ENCODE measurements around the gene PGF.

The PGF gene

DNA sequence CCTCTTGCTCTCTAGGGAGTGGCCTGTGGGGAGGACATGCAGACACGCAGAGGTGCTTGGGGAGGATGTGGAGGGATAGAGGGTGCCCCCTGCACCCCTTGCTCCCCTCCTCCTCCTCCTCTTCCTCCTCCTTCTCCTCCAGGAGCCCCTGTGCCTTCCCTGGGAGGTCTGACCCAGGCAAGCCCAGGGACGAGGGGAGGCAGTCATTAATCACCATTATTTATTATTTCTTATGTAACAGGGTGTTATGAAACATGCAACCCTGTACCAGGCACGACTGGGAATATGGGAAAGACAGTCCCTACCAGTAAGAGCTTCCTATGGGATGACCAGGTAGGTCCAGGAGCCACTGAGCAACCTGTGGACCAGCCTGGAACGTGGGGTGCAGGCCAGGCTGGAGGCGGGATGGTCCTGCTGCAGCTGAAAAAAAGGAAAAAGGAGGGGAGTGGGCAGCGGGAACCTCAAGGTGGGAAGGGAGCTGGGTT lies 22.5 kb upstream of the PGF start:
- DNase-seq: no peak

DNA sequence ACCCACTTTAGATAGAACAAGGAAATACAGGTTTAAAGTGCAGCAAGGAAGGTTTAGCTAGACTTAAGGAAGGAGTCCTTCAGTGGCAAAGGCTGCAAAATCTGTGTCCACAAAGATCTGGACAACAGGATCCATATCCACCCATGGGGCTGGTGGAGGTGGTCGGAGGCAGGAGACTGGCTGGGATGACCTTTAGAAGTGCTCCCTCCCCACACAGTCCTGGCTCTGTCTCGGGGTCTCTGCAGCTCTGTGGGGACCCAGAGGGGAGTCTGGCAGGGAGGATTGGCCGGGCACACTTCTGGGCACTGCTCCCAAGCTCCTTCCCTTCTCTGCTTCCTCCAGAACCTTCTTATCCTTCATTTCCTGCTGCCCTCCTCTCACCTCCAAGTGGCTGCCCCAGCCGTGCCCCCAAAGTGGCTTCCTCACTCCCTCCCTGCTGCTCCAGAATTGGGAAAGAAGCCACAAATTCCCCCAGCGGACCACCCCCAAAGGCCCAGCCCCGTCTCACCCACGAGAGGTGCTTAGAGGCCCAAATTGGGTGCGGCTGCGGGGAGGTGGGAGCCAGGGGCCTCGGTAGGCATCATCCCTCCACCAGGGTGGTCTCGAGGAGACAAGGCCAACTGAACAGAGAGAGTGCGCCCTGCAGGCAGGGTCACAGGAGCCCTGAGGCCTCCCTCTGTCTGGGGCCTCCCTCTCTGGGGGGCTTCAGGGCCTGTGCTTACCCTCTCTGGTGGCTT lies 21.9 kb upstream of the PGF start:
- no peak for DNase-seq

DNA sequence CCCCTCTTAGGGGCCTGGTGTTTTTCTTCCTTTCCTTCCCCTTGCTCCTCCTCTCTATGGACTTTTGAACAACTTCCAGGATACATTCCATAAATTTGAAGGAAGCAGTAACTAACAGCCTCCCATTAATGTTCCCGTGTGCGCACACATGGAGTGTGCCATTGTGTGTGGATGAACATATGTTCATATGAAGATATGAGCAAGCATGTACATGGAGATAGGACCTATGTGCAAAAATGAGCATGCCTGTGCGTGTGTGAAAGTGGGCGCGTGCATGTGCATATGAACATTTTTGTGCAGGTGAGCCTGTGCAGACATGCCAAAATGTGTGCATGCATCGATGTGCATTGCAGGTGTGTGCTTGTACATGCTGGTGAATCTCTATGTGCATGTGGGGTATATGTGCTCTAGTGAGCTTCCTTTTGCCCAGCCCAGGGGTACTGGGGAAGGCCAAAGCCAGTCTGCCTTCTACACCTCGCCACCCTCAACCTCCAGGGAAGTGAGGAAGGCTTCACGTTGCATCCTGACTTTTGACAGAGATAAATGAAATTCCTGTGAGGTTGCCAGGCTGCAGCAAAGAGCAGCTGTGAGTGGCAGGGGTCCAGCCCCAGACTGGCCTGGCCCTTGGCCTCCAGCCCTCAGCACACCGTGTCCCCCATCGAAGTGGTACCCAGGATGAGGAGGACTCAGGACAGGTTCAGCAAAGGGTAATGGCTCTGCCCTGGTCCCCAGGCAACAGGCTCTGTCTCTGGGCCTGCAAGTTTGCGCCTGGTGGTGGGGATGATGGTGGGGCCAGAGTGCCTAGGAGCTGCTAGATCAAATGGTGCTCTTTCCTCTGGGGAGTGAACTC lies 21.1 kb upstream of the PGF start:
- no peak for DNase-seq

DNA sequence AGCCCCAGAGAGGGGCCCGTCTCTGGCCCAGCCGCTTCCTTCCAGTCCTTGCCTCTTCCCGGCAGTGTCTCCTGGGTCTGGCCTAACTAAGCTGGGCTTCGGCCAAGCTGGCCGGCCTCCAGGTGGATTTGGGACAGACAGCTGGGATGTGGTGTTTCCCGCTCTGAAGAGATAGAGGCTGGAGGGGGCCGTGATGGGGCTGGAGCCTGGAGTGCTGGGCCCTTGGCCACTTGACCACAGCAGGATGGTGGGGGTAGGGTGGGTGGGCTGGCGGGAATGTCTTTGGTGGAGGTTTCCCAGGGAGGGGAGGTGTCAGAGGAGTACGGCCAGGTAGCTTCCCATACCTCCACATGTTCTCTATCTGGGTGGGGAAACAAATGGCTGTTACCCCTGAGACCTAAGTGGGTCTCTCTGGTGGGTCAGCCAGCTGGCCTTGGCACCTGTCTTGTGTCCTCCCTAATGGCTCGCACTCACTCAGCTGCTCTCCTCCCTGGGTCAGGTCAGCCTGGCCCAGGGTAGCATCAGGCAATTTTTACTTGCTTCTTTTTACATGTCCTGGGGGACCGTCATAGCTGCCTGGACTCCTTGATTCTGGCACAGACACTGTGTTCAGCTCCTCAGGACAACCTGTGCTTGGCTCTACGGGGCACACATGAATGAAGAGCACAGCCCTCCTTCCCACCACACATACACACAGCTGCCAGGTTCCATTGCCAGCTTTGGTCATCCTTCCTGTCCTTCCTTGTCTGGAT lies 19.8 kb upstream of the PGF start:
- DNase-seq: no peak

DNA sequence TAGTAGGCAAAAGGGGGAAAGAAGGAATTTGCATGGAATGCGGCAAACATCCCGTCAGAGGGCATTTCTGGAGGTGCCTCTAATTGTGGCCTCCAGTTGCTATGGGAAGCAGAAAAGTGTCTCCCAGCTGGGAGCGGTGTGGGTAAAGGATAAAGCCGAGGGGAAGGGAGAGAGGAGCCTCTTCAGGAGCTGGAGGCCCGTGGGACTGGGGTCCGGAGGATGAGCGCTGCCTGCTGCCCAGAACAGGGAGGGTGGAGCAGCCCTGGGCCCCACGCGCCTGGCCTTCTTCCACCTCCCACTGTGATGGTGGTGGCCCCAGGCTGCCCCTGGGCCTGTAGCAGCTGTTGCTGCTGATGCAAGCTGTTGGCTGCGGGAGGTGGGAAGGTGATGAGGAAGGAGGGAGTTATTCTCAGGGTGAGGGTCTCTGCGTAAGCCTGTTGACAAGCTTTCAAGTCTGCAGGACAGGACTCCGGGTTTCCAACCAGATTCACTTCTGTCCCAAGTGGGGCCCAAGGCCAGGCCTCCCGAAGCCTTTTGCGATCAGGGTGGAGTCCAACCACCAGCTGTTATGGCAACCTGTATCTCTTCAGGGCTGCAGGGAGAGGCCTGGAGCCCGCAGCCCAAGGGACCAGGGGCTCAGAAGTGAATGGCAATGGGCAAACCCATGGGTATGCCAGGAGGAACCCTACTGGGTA lies 19.1 kb upstream of the PGF start:
- no peak for DNase-seq

DNA sequence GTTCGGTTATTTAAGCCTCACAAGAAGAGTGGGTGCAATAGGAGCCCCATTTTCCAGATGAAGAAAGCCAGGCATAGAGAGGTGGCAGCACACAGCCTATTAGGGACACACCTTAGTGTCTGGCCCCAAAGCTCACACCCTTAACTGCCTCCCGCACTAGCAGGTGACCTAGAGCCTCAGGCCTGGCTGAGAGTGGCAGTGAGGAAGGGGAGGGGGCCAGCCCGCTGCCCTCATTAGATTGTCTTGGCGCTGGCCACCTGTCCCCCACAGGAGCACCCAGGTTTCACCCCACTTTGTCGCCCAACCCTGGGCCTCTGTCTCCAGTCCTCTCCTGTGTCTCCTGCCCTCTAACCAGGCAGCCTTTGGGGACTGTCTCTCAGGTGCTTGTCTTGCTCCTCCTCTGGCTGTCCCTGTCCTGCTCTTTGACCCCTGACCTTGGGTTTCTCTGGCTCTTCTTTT lies 18.5 kb upstream of the PGF start:
- DNase-seq: no peak

DNA sequence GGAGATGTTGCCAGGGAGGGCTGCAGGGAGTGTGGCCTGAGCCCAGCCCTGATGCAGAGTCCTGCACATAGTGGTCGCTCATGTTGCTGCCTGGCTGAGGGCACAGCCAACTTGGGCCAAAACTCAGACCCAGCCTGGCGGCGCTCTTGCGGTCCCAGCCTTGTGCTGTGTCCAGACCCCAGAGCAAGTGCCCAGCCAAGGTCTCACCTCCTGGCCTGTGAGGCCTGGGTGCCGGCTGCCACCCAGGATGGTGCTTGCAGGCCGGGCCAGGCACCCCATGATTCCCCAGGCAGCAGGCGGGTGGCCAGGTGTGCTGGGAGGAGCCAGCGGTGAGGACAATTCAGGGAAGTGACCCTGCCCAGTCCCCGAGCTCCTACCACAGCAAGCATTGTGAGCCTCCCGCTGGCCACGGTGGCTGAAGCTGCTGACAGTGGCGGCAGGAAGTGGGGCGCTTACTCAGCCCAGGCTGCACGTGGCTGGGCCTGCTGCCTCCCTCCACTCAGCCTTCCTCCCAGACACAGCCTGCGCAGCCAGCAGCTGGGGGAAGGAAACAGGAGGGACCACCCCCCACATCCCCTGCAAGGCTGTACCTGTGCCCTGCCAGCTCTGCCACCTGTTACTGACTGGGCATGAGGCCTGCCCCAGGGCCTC lies 17.7 kb upstream of the PGF start:
- DNase-seq: no peak

DNA sequence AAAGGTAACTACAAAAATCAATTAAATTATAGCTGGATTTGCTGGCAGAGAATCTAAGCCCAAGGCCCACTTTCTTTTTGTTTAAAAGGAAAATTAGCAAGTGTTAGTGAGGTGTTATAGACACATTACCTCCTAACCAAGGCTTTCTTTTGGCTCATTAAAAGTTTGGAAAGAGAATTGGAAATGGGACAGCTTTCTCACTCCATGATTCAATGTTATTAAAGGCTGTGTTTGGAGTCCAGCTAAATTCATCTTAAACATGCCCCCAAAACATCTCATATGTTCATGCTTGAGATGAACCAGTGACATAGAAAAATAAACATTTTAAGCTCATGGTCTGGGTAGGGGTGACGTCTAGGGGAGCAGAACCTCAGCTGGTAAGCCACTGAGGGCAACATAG lies 13.4 kb upstream of the PGF start:
- DNase-seq: no peak

DNA sequence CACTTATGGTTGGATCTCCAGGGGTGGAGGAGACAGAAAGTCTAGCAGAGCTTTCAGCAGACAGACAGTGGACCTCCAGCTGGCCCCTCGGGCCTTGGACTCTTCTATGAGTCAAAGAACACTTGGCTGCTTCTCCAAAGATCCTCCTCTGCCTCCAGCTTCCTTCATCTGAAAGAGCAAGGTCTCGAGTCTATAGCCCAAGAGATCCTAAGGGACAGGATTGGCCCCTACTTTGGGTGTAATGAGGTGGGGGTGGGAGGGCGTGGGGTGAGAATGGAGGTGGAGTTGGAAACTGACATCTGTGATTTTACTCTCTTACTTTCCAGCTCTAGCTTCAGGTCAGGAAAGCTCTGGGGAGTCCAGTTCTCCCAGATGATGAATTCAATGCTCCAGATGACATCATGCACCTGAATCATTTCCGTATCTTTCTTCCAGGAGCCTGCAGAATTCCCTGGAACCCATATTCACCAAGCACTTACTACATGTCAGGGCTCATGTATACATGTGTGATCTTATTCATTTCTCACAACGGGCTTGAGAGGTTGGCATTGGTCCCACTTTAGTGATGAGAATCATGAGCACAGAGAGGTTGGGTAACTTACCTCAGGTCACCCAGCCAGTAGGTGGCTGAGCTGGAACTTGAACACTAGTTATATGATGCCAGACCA lies 10.2 kb upstream of the PGF start:
- DNase-seq: no peak

DNA sequence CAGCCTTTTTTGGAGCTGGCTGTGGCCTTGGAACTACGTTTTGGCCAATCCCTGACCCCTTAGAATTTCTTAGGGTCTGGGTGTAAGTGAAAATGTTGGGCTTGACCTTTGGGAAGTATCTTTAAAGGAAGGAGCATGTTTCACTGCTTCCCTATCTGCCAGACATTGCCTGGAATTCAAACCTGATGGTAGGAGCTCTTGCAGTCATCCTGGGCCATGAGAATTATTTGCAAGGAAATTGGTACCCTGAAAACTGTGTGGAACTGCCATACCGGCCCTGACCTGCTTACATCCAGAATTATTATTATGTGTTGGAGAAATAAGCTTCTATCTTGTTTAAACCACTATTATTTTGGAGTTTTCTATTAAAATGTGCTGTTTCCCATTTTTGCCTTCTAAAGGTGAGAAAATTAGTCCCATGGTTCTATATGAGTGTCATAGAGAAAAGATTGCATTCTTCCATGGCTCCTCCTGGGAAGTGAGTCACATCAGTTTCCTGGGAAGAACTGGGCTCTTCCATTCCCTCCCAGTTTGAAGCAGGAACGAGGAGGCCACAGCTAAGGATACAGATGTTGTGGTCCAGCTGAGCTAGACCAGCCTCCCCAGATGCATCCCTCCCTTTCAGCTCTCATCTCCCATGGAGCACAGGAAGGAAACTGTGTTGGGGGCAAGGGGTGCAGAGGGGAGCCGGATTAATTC lies 9.5 kb upstream of the PGF start:
- DNase-seq: no peak

DNA sequence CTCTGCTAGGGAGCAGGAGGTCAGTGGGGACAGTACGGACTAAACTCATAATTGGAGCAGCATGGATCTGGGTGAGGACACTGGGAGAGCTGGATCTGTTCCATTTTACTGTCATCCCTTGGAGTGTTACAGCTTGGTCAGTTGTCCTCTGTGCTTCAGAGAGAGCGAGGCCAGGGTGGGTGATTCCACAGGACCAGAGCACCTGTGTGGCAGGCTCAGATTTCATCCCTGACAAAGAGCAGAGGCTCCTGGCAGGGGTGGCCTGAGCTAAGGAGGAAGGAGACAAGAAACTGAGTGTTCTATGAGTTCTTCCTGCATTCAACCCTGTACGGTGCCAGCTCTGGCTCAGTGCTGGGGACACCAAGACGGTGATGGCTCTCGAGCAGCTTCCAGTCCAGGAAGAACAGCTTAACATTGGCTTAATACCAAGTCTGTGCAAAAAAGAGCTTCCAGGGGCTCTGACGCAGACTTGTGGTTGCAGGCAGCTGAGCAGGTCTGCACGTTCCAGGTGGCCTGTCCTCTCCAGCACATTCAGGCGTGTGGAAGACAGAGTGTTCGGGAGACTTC lies 8.4 kb upstream of the PGF start:
- DNase-seq: no peak

DNA sequence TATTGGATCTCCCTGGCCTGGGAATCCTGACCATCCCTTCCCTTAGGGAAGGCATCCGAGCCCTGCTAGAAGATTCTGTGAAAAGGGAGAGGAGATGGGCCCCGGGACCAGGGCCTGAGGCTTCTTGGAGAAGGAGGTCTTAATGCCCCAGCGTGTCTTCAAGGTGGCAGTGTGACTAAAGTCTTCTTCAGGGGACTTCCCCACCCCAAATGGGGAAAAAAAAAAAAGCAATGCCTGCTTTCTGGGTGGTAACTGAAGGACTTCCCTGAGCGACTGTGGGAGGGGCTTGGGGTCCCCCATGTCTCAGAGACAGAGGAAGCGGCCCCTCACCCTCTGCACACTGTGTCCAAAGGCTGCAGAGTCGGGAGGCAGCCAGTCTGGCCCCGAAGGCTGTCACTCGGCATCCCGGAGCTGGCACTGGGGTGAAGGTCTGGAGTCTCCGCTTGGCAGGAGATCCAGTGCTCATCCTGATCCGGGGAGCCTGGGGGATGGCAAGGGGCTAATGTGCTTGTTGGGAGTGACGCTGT lies 7.8 kb upstream of the PGF start:
- DNase-seq: no peak

DNA sequence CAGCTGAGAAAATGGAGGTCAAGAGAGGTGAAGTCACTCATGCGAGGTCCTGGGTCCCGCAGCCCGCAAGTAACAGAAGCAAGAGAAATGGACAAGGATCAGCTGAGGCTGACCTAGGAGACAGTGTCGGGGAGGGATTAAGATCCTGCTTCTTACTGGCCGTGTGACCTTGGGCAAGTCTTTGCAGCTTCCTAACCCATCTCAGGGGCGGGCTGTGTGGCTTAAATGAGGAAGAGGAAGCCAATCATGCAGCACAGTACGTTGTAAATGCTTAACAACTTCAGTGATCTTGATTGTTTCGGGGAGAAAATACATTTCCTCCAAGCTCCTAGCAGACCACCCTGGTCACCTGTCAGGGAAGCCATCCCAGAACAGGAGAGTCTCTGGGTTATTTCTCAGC lies 7.1 kb upstream of the PGF start:
- DNase-seq: no peak

DNA sequence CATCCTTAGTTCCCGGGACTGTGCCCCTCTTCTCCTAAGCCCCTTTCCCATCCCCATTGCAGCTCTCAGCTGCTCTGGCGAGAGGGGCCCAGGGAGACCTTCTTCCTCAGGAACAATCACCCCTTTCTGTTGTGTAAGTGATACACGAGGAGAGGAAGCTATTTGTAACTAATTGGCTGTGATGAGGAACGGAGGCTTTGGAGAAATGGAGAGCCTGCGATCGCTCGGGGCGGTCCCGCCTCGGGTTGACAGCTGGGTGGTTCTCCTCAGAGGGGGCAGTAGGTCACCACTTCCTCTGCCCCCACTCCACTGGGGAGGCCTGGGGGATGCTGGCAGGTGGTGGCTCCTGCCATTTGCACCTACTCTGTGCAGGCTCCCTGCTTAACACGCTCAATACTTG lies 6.6 kb upstream of the PGF start:
- no peak for DNase-seq

DNA sequence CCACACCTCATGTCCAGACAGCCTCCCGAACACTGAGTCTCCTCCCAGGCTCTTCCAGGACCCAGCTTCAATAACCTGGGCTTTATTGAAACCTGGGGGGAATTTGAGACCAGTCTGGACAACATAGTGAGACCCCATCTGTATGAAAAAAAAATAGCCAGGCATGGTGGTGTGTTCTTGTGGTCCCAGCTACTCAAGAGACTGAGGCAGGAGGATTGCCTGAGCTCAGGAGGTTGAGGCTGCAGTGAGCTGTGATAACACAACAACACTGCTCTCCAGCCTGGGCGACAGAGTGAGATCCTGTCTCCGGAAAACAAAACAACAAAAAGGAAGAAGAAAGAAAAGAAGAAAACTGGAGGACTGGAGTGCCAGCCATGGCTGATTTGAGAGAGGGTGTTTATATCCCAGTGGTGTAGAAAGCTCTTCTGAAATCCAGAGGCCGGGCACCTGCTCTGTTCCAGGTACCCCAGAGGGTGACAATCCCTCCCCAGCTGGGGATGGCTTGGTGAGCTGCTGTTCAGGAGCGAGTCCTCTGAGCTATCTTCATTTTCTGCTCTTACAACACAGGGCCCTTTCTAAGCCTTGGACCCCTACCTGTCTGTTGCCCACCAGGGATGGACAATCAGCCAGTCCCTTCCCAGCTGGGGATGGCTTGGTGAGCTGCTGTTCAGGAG lies 6.0 kb upstream of the PGF start:
- no peak for DNase-seq

DNA sequence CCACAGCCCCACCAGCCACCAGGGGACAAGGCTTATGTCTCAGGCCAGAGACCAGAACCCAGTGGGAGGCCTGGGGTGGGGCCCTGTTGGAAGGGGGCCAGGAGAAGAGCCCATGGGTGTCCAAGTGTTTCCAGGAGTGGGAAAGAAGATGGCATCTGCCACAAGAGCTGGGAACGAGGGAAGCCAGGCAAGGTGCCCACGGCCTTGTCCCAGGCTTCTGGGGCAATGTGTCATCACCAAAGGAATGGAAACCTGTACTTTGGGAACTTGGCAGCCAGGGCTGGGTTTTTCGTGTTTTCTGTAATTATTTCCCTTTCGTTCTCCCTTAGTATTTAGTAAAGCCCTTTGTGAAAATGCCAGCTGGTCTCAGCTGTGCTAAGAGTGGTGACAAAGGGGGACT lies 5.3 kb upstream of the PGF start:
- DNase-seq: no peak

DNA sequence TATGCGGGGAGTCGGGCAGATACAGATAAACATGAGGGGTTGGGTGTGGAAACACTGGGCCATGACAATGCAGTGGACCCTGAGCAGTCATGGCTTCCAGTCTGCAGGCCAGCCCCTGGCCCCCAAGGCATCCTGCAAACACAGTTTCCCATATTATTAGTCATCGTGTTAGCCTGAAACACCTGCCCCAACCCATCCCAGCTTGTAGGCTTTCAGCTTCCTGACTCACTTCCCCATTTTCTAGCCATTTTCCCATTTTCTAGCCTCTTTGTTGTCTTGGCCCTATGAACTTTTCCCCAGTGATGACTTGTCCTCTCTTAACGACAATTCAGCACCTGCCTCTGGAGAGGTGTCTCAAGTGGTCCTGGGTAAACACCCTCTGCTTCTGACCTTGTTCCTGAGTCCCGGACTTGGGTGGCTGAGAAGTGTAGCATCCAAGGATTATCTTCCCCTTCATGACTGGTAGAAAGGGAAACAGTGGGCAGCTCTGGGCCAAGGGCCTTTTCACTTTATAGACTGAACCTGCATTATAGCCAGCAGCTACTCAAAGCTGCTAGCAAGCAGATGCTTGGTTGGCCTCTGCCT lies 4.3 kb upstream of the PGF start:
- DNase-seq: no peak

DNA sequence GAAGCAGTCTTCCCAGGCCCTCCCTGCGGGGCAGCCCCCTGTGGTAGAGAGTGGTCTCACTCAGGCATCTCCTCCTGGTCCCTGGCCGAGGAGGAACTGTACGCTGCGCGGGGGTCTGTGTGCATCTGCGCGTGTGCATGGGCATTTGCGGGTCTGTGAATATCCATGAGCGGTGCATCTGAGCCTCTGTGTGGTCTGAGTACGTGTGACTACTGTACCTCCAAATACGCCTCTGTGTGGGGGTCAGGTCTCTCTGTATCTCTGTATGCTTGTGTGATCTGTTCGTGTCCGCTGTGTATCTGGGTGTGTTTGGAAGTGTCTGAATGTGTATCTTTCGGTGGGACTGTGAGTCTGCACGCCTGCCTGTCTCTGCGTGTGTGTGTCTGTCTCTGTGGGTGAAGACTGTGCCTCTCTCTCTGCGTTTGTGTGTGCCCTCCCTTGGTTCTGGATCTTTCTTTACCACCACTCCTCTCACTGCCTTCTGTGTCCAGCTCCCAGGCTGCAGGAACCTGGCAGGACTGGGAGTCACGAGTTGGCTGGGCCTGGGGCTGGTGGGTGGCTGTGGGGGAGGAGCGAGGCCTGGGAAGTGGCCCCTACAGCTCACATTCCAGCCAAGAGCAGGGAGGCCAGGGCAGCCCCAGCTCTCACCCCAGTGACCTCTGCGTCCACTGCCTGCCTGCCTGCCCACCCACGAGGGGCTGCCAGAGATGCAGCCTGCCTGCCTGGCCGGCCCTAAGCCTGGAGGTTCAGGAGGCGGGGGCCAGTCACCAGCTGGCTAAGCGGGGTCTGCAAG lies 1.1 kb upstream of the PGF start:
- no peak for DNase-seq

DNA sequence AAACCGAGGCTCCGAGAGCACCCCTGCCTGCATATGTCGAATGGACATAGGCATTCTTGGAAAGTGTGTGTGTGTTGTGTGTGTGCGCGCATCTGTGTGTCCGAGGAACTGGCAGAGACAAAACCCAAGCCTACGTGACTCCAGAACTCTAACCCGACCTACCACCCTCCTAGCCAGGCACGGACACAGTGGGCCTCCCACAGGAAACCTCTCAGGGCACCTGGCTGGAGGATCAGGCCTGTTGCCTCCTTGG lies 556 bp upstream of the PGF start:
- no peak for DNase-seq
